ENCODE measurements around the gene RFX4. TPM values are rescaled to one million over a fixed set of nuclear protein-coding genes. Genes with fewer than 3 reads are reported as not detected.

The RFX4 gene
- total RNA-seq, 1 donor from 2014 or later, result not detected

DNA sequence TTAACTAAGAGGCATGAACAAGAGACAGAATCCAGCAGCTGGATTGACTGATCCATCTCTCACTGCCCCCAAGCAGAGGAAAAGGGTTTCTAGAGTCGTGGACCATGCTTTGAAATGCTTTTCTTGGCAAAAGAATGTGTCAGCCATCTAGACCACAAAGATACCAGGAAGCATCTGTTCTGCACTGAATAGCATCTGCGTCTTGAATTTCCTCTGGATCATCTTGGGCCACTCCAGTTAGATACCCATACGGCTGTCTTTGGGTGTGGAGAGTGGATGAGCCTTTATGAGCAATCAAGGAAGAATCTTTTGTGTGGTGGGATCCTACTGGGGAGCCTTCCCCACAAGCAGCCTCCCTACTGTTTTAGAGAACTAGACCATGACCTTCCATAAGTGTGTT, 16.0 kb upstream of the RFX4 start:
- DNase-seq (ENCODE audit: low spot score), result no peak
- Mint-ChIP-seq H3K36me3 (ENCODE audit: low read depth, unreplicated experiment) (no peaks in the 10 kb centered on the region), H3K4me1 (ENCODE audit: unreplicated experiment) (no peaks in the 10 kb centered on the region), H3K4me3 (ENCODE audit: unreplicated experiment) (no peak overlapping the region), H3K27ac (ENCODE audit: unreplicated experiment) (no peak overlapping the region), H3K27me3 (ENCODE audit: unreplicated experiment) (no peaks in the 10 kb centered on the region), H3K9me3 (ENCODE audit: unreplicated experiment) (no peaks in the 10 kb centered on the region)
- TF ChIP-seq, protein P1, sequence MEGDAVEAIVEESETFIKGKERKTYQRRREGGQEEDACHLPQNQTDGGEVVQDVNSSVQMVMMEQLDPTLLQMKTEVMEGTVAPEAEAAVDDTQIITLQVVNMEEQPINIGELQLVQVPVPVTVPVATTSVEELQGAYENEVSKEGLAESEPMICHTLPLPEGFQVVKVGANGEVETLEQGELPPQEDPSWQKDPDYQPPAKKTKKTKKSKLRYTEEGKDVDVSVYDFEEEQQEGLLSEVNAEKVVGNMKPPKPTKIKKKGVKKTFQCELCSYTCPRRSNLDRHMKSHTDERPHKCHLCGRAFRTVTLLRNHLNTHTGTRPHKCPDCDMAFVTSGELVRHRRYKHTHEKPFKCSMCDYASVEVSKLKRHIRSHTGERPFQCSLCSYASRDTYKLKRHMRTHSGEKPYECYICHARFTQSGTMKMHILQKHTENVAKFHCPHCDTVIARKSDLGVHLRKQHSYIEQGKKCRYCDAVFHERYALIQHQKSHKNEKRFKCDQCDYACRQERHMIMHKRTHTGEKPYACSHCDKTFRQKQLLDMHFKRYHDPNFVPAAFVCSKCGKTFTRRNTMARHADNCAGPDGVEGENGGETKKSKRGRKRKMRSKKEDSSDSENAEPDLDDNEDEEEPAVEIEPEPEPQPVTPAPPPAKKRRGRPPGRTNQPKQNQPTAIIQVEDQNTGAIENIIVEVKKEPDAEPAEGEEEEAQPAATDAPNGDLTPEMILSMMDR (IDR thresholded peaks at IDR 0.05; ENCODE audit: unreplicated experiment), result no peak

DNA sequence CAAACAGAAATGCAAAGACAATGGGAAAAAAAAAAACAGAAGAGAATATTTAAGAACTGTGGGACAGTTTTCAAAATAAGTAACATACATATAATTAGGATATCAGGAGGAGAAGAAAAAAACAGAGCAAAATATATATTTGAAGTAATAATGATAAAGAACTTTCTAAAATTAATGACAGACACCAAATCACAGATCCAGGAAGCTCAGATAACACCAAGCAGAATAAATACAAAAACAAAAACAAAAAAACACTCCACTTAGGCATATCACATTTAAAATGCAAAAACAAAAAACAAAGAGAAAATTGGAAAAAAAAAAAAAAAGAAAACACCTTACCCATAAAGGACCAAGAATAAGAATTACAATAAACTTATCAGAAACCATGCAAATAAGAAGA, 9.6 kb upstream of the RFX4 start:
- Mint-ChIP-seq H3K9me3 (ENCODE audit: unreplicated experiment) (no peaks in the 10 kb centered on the region), H3K4me1 (ENCODE audit: unreplicated experiment) (no peaks in the 10 kb centered on the region), H3K36me3 (ENCODE audit: low read depth, unreplicated experiment) (no peaks in the 10 kb centered on the region)

DNA sequence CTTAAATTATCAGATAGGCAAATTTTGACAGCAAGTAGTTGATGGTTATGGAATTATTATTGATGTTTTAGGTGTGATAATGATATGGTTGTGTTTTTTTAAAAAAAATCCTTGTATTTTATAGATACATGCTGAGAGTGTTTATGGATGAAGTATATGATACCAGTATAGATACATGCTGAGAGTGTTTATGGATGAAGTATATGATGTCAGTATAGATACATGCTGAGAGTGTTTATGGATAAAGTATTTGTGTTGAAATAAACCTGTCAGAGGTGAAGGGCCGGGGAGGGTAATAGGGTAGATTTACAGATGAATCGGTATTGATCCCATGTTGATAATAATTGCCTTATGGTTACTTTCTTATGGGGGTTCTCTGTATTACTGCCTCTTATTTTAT, 6.0 kb upstream of the RFX4 start:
- Mint-ChIP-seq H3K27me3 (ENCODE audit: unreplicated experiment) (peaks cover 11% of the 10 kb centered on the region), H3K4me3 (ENCODE audit: unreplicated experiment) (no peak overlapping the region), H3K4me1 (ENCODE audit: unreplicated experiment) (peaks cover under 1% of the 10 kb centered on the region), H3K36me3 (ENCODE audit: low read depth, unreplicated experiment) (peaks cover 3% of the 10 kb centered on the region), H3K9me3 (ENCODE audit: unreplicated experiment) (no peaks in the 10 kb centered on the region), H3K27ac (ENCODE audit: unreplicated experiment) (no peak overlapping the region)
- no peak for DNase-seq (ENCODE audit: low spot score)
- TF ChIP-seq, protein P1 (IDR thresholded peaks at IDR 0.05; ENCODE audit: unreplicated experiment), result no peak

More for the DNA sequence above, 9.6 kb upstream of the RFX4 start:
- TF ChIP-seq, protein P1 (IDR thresholded peaks at IDR 0.05; ENCODE audit: unreplicated experiment), result no peak
- Mint-ChIP-seq H3K4me3 (ENCODE audit: unreplicated experiment) (no peak overlapping the region), H3K27me3 (ENCODE audit: unreplicated experiment) (no peaks in the 10 kb centered on the region), H3K27ac (ENCODE audit: unreplicated experiment) (no peak overlapping the region)
- DNase-seq (ENCODE audit: low spot score), result no peak

DNA sequence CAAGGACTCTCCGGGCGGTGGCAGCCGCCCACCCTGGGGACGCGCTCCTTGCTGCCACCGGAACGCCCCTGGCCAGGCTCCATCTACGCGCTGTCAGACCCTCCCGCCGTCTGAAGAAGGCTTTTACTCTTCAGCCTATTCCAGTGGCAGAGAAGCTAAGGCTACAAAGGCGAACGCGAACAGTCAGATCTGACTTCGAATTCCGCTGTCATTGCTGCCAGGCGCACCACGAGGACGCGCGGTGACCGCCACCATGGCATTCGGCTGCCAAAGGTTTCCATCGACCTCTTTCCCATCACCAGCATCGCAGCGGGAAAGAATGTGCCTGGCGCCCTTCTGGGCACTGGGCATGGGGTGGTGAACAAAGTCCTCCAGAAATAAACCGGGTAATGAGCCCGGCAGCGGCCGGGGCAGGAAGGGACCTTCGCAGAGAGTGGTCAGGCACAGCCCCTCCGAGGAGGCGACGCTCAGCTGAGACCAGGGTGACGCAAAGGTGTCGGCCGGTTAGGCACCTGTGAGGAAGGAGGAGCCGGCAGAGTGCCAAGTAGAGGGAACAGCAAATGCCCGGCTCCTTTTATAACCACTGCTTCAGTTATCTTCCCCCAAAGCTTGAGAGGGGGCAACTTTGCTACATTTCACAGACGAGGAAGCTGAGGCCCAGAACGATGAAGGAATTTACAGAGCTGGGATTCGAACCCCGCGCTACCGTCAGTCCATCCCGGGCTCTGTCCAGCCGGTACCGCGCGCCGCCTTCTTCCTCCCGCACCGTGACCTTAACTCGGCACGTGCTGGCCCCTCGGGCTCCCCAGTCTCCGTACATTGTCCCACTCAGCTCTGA, 1.9 kb upstream of the RFX4 start:
- Mint-ChIP-seq H3K36me3 (ENCODE audit: low read depth, unreplicated experiment) (peaks cover 3% of the 10 kb centered on the region), H3K27ac (ENCODE audit: unreplicated experiment) (no peak overlapping the region), H3K4me3 (ENCODE audit: unreplicated experiment) (no peak overlapping the region), H3K9me3 (ENCODE audit: unreplicated experiment) (peaks cover 4% of the 10 kb centered on the region), H3K27me3 (ENCODE audit: unreplicated experiment) (peaks cover 29% of the 10 kb centered on the region), H3K4me1 (ENCODE audit: unreplicated experiment) (peaks cover 17% of the 10 kb centered on the region)
- peak; percentile 6 for DNase-seq (ENCODE audit: low spot score)
- TF ChIP-seq, protein P1 (IDR thresholded peaks at IDR 0.05; ENCODE audit: unreplicated experiment), result no peak

DNA sequence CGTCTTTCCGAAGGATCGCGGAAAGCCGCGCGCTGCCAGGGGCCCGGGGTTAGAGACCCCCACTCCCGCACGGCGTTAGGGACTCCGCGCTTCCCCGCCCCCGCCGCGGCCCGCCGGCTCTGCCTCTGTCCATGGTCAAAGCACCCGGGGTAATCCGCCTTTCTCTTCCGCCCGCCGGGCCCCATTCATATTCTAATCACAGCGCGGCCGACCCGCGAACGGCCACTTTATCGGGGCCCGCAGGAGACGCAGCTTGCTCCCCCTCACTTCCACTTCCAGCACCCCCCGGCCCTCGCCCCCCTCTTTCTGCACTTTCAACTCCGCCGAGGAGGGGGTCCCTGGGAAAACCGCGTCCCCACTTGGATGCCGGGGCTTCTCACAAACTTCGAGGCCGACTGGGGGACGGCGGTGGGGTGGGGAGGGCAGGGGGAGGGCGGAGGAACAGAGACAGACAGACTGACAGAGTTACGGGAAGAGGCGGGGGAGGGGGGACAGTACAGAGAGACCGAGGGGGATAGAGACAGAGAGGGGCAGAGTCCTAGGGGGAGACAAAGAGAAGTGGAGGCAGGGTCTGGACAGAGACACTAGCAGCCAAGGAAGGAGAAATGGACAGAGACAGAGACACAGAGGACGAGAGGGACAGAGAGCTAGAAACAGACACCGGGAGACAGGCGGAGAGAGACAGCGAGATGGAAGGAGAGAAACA, 1.1 kb upstream of the RFX4 start:
- TF ChIP-seq, protein P1 (IDR thresholded peaks at IDR 0.05; ENCODE audit: unreplicated experiment), result no peak
- peaks cover 4% of the 10 kb centered on the region for H3K9me3 Mint-ChIP-seq (ENCODE audit: unreplicated experiment)
- no peak overlapping the region for H3K27ac Mint-ChIP-seq (ENCODE audit: unreplicated experiment)
- H3K36me3 Mint-ChIP-seq (ENCODE audit: low read depth, unreplicated experiment), result peaks cover 3% of the 10 kb centered on the region
- peak overlapping the region; percentile 17 for H3K4me3 Mint-ChIP-seq (ENCODE audit: unreplicated experiment)
- DNase-seq (ENCODE audit: low spot score), result peak; percentile 69
- H3K4me1 Mint-ChIP-seq (ENCODE audit: unreplicated experiment), result peaks cover 19% of the 10 kb centered on the region
- peaks cover 32% of the 10 kb centered on the region for H3K27me3 Mint-ChIP-seq (ENCODE audit: unreplicated experiment)
